Endothelial cell of umbilical vein (primary cell): ENCODE results near the gene DIP2C. TPM values are rescaled to one million over a fixed set of nuclear protein-coding genes. Genes with fewer than 3 reads are reported as not detected.

Experiments used
- BruUV-seq: library from RNA; stranded (reverse); fragments of 400-500 nt; replicated peaks from 2 replicates; lab custom pipeline; 2021; lab: Mats Ljungman, UMichigan
- CTCF ChIA-PET: fragments of 300-600, 350-600 bp; sonication (Branson Sonifier 250); formaldehyde crosslinking; loops from one replicate; lab custom pipeline; 2021; ENCODE audit warnings: antibody characterized with exemption, inconsistent platforms; lab: Charles Lee
- POLR2A ChIA-PET: fragments of 300-600, 350-600 bp; sonication (Branson Sonifier 250); formaldehyde crosslinking; loops from one replicate; lab custom pipeline; 2021; ENCODE audit warnings: antibody characterized with exemption, inconsistent platforms; lab: Charles Lee
- DNase-seq: peaks from one replicate; pipeline ENCODE4 v3.0.0-alpha.2; 2011; ENCODE audit warnings: low read depth, low spot score
- FAIRE-seq: peaks from 2 replicates; lab custom pipeline; 2011; peaks lifted over from hg19 to GRCh38; lab: Jason Lieb, UNC
- H2AFZ ChIP-seq: 2 replicates; pipeline ENCODE4 v1.6.0; 2012; ENCODE audit warnings: low read depth, low read length, control low read depth, inconsistent platforms
- H3K27ac ChIP-seq: 2 replicates; pipeline ENCODE4 v1.5.1; 2011; ENCODE audit warnings: low read depth, mild to moderate bottlenecking, control low read depth, low read length, moderate library complexity; ENCODE audit not compliant: insufficient read depth
- H3K27me3 ChIP-seq, 2 experiments: 2 replicates each; pipeline versions ENCODE4 v1.6.0 to v1.6.1; 2011; ENCODE audit warnings: low read length in 2 of 2, mixed read lengths in 1 of 2; ENCODE audit not compliant: control insufficient read depth in 2 of 2, insufficient read depth in 2 of 2
- H3K36me3 ChIP-seq, 2 experiments: 2 replicates in 1 of 2; 3 replicates in 1 of 2; pipeline ENCODE4 v1.5.1; 2011; ENCODE audit warnings: low read length in 2 of 2, mild to moderate bottlenecking in 1 of 2, moderate library complexity in 1 of 2; ENCODE audit not compliant: control insufficient read depth in 2 of 2, insufficient read depth in 2 of 2; ENCODE audit errors: extremely low read depth in 1 of 2
- H3K4me1 ChIP-seq: 3 replicates; pipeline ENCODE4 v1.5.1; 2011; ENCODE audit warnings: mild to moderate bottlenecking, low read length; ENCODE audit not compliant: control insufficient read depth, insufficient read depth; ENCODE audit errors: extremely low read depth
- H3K4me2 ChIP-seq: 2 replicates; pipeline ENCODE4 v1.6.1; 2011; ENCODE audit warnings: low read length, control low read depth, mixed read lengths; ENCODE audit not compliant: insufficient read depth
- H3K4me3 ChIP-seq, 3 experiments: fragments of 200-600 bp in 1 of 3; sonication (generic), shearing (Covaris generic) in 1 of 3; replicated peaks in 1 of 3; 2 replicates each; pipeline ENCODE4 v1.5.1; 2011 to 2016; ENCODE audit warnings: control low read depth in 3 of 3, low read length in 3 of 3, mild to moderate bottlenecking in 2 of 3, inconsistent platforms in 1 of 3, low read depth in 1 of 3, moderate library complexity in 1 of 3; ENCODE audit not compliant: insufficient read depth in 1 of 3
- H3K79me2 ChIP-seq: 2 replicates; pipeline ENCODE4 v1.6.0; 2012; ENCODE audit warnings: low read length, inconsistent platforms; ENCODE audit not compliant: control insufficient read depth, insufficient read depth
- H3K9ac ChIP-seq: replicated peaks from 2 replicates; pipeline ENCODE3; 2011; ENCODE audit warnings: low read length, control low read depth; ENCODE audit not compliant: insufficient read depth; ENCODE audit errors: extremely low read depth
- H3K9me1 ChIP-seq: replicated peaks from 3 replicates; pipeline ENCODE4 v1.6.0; 2011; ENCODE audit warnings: mild to moderate bottlenecking, low read length; ENCODE audit not compliant: control insufficient read depth, insufficient read depth; ENCODE audit errors: extremely low read depth
- H3K9me3 ChIP-seq: replicated peaks from 2 replicates; pipeline ENCODE4 v1.5.1; 2012; ENCODE audit warnings: low read length, inconsistent platforms; ENCODE audit not compliant: control insufficient read depth, insufficient read depth
- H4K20me1 ChIP-seq: replicated peaks from 2 replicates; pipeline ENCODE3; 2011; ENCODE audit warnings: mild to moderate bottlenecking, low read length; ENCODE audit not compliant: control insufficient read depth, insufficient read depth; ENCODE audit errors: extremely low read depth
- EZH2 ChIP-seq: IDR thresholded peaks from 2 replicates; pipeline ENCODE4 v1.6.1; 2012; ENCODE audit warnings: borderline replicate concordance, low read depth, mild to moderate bottlenecking, moderate library complexity, low read length, inconsistent platforms; ENCODE audit not compliant: severe bottlenecking
- GATA2 ChIP-seq: IDR thresholded peaks from 2 replicates; pipeline ENCODE4 v1.7.0; 2011; ENCODE audit warnings: low read depth, mild to moderate bottlenecking, moderate library complexity, mixed read lengths, low read length; ENCODE audit not compliant: insufficient read length, insufficient read depth
- JUN ChIP-seq: IDR thresholded peaks from 2 replicates; pipeline ENCODE4 v1.6.1; 2011; ENCODE audit warnings: borderline replicate concordance, low read depth; ENCODE audit not compliant: insufficient read length, insufficient read depth
- MYC ChIP-seq: IDR thresholded peaks from one replicate; pipeline ENCODE4 v1.6.1; 2011; ENCODE audit warnings: mild to moderate bottlenecking, low read depth, low read length
- POLR2A ChIP-seq: IDR thresholded peaks from 2 replicates; pipeline ENCODE4 v1.6.1; 2012; ENCODE audit warnings: low read depth, mild to moderate bottlenecking, control low read depth, low read length
- POLR2AphosphoS5 ChIP-seq: IDR thresholded peaks from 2 replicates; pipeline ENCODE4 v1.6.1; 2012; ENCODE audit warnings: low read depth, mild to moderate bottlenecking, control low read depth, low read length, moderate library complexity; ENCODE audit not compliant: insufficient read depth
- dilution Hi-C: fragments of 300-500 bp; cut with MboI; formaldehyde crosslinking; loops from one replicate; pipeline ENCODE4 v1.15.0; 2019; ENCODE audit warnings: low sequenced_read_pairs; ENCODE audit not compliant: extremely low pct_ligation_motif_present
- intact Hi-C: fragments of 100-400 bp; cut with micrococcal nuclease; formaldehyde crosslinking; loops from one replicate; pipeline ENCODE4 v1.10.0; 2022
- polyA plus RNA-seq, 4 experiments: library from polyadenylated mRNA; depleted of rRNA in 3 of 4; stranded (reverse) in 3 of 4; unstranded in 1 of 4; fragments of >200 nt; gene quantifications; 2 replicates each; pipeline versions ENCODE4 v1.2.1 to v1.2.3, GENCODE V29; 2011 to 2012; ENCODE audit warnings: missing spikeins in 1 of 4
- total RNA-seq: library from RNA; stranded (reverse); gene quantifications from 2 replicates; pipeline ENCODE4 v1.2.3, GENCODE V29; 2021
- TF ChIP-seq, protein P1 (sequence below), 2 donors: IDR thresholded peaks; 1 replicate in 1 of 2; 2 replicates in 1 of 2; pipeline ENCODE4 v1.5.1; 2011; ENCODE audit warnings: low read length in 2 of 2, mild to moderate bottlenecking in 2 of 2, moderate library complexity in 2 of 2, control low read depth in 1 of 2, inconsistent platforms in 1 of 2, low read depth in 1 of 2; ENCODE audit not compliant: insufficient read depth in 1 of 2; ENCODE audit errors: extremely low read depth in 1 of 2

DIP2C gene
- total and polyA plus RNA-seq, 2 donors (not counting 3 experiments of a cell fraction or from before 2014, with no cell fraction given) = 3.6 to 10.7 TPM

DNA sequence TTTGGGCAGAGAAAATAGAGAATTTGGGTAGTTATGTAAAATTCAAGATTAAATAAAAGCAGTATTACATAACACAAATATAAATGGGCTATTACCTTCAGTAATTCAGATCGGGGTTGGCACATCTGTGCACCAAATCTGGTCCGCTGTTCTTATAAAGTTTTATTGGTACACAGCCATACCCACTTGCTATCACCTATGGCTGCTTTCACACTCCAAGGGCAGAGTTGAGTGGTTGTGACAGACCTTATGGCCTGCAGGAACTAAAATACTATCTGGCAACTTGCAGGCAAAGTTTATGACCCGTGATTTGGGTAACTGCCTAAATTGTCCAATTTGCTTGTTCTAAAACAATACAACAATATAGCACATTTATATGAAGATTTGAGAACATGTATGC lies 249.3 kb downstream of the DIP2C start:
- Histone ChIP-seq H3K9me3 (no peaks in the 10 kb centered on the region), H3K27ac (no peak overlapping the region), H3K4me1 (no peaks in the 10 kb centered on the region), H2AFZ (no peak overlapping the region), H3K9me1 (no peaks in the 10 kb centered on the region), H3K4me3 (no peak overlapping the region), H4K20me1 (no peaks in the 10 kb centered on the region), H3K9ac (no peak overlapping the region), H3K4me2 (no peak overlapping the region), H3K27me3 (no peaks in the 10 kb centered on the region), H3K36me3 (no peaks in the 10 kb centered on the region), H3K79me2 (no peaks in the 10 kb centered on the region)
- TF ChIP-seq EZH2 (no peak), POLR2A (no peak), MYC (no peak), JUN (no peak), GATA2 (no peak), POLR2AphosphoS5 (no peak)
- TF ChIP-seq, protein P1, sequence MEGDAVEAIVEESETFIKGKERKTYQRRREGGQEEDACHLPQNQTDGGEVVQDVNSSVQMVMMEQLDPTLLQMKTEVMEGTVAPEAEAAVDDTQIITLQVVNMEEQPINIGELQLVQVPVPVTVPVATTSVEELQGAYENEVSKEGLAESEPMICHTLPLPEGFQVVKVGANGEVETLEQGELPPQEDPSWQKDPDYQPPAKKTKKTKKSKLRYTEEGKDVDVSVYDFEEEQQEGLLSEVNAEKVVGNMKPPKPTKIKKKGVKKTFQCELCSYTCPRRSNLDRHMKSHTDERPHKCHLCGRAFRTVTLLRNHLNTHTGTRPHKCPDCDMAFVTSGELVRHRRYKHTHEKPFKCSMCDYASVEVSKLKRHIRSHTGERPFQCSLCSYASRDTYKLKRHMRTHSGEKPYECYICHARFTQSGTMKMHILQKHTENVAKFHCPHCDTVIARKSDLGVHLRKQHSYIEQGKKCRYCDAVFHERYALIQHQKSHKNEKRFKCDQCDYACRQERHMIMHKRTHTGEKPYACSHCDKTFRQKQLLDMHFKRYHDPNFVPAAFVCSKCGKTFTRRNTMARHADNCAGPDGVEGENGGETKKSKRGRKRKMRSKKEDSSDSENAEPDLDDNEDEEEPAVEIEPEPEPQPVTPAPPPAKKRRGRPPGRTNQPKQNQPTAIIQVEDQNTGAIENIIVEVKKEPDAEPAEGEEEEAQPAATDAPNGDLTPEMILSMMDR (IDR thresholded peaks at IDR 0.05; ENCODE audit: extremely low read depth in 1 of 2, insufficient read depth in 1 of 2, low read depth in 1 of 2, low read length in 2 of 2) = no peak
- CTCF ChIA-PET = no interaction called here
- dilution Hi-C loops = no loop called here
- no peak for DNase-seq
- no TSS peak for BruUV-seq
- no peak for FAIRE-seq
- POLR2A ChIA-PET = no interaction called here
- intact Hi-C loops = no loop called here
